H1 (cell line): ENCODE data around the gene ALDH1A2. TPM values are rescaled to one million over a fixed set of nuclear protein-coding genes. Genes with fewer than 3 reads are reported as not detected.
"Not testable (repeated sequence)": the region's sequence is repeated elsewhere in the genome, so short reads cannot be mapped to it uniquely, and the experiment has no call there.

Experiments used
- CTCF ChIA-PET: fragments of 300-600 bp; sonication (Branson Sonifier 250); formaldehyde crosslinking; loops from one replicate; lab custom pipeline; 2021; ENCODE audit not compliant: partially characterized antibody; lab: Charles Lee
- POLR2A ChIA-PET: fragments of 300-600 bp; sonication (Branson Sonifier 250); formaldehyde crosslinking; loops from one replicate; lab custom pipeline; 2021; ENCODE audit warnings: inconsistent platforms; ENCODE audit not compliant: partially characterized antibody; lab: Charles Lee
- DNase-seq, 2 experiments: peaks; one replicate each; pipeline versions ENCODE4 v3.0.0 to v3.0.0-alpha.2; 2010 to 2022; ENCODE audit warnings: low spot score in 2 of 2, low read depth in 1 of 2, mixed read lengths in 1 of 2
- FAIRE-seq: peaks from 2 replicates; lab custom pipeline; 2011; peaks lifted over from hg19 to GRCh38; lab: Jason Lieb, UNC
- H2AFZ ChIP-seq: 2 replicates; pipeline ENCODE4 v1.8.1; 2012; ENCODE audit warnings: low read length, inconsistent platforms
- H2AK5ac ChIP-seq: 2 replicates; pipeline ENCODE4 v1.6.1; 2013; ENCODE audit warnings: low read depth, low read length
- H2BK120ac ChIP-seq: replicated peaks from 2 replicates; pipeline ENCODE3; 2013; ENCODE audit warnings: low read depth, low read length, inconsistent platforms
- H2BK12ac ChIP-seq: 2 replicates; pipeline ENCODE4 v1.6.1; 2013; ENCODE audit warnings: low read depth, low read length
- H2BK15ac ChIP-seq: 2 replicates; pipeline ENCODE4 v1.6.1; 2013; ENCODE audit warnings: low read length
- H2BK20ac ChIP-seq: 2 replicates; pipeline ENCODE4 v1.6.1; 2013; ENCODE audit warnings: low read length
- H2BK5ac ChIP-seq: 2 replicates; pipeline ENCODE4 v1.6.1; 2013; ENCODE audit warnings: low read depth, low read length
- H3K14ac ChIP-seq: 2 replicates; pipeline ENCODE4 v1.6.1; 2013; ENCODE audit warnings: inconsistent platforms; ENCODE audit not compliant: insufficient read length
- H3K18ac ChIP-seq: 2 replicates; pipeline ENCODE4 v1.6.1; 2013; ENCODE audit warnings: low read length; ENCODE audit errors: extremely low read depth
- H3K23ac ChIP-seq: 2 replicates; pipeline ENCODE4 v1.6.1; 2013; ENCODE audit warnings: inconsistent platforms; ENCODE audit not compliant: insufficient read length
- H3K23me2 ChIP-seq: 2 replicates; pipeline ENCODE4 v1.6.1; 2013; ENCODE audit warnings: low read depth, low read length
- H3K27ac ChIP-seq: 2 replicates; pipeline ENCODE4 v1.6.1; 2011; ENCODE audit warnings: low read depth, low read length, inconsistent platforms
- H3K27me3 ChIP-seq, 4 experiments: replicated peaks in 1 of 4; 1 replicate in 1 of 4; 2 replicates in 3 of 4; pipeline versions ENCODE4 v1.6.1 to v1.8.1; 2011 to 2013; ENCODE audit warnings: low read length in 3 of 4, mild to moderate bottlenecking in 3 of 4, inconsistent platforms in 2 of 4, mixed read lengths in 2 of 4, moderate library complexity in 1 of 4; ENCODE audit not compliant: control insufficient read depth in 3 of 4, insufficient read depth in 3 of 4; ENCODE audit errors: extremely low read depth in 1 of 4
- H3K36me3 ChIP-seq, 4 experiments: 2 replicates each; pipeline versions ENCODE4 v1.6.1 to v1.8.1; 2011 to 2013; ENCODE audit warnings: mild to moderate bottlenecking in 4 of 4, low read length in 3 of 4, moderate library complexity in 2 of 4, control low read depth in 1 of 4, inconsistent platforms in 1 of 4; ENCODE audit not compliant: insufficient read depth in 4 of 4, control insufficient read depth in 2 of 4
- H3K4ac ChIP-seq: replicated peaks from 2 replicates; pipeline ENCODE3; 2013; ENCODE audit warnings: low read length, low read depth, mixed read lengths, inconsistent platforms; ENCODE audit not compliant: insufficient read length
- H3K4me1 ChIP-seq, 4 experiments: replicated peaks in 1 of 4; 1 replicate in 1 of 4; 2 replicates in 3 of 4; pipeline versions ENCODE4 v1.6.1 to v1.8.1; 2011 to 2013; ENCODE audit warnings: low read length in 3 of 4, inconsistent platforms in 2 of 4, mixed read lengths in 1 of 4; ENCODE audit not compliant: insufficient read depth in 4 of 4, control insufficient read depth in 3 of 4
- H3K4me2 ChIP-seq, 2 experiments: 2 replicates each; pipeline versions ENCODE4 v1.6.1 to v1.8.1; 2011 to 2013; ENCODE audit warnings: low read depth in 2 of 2, low read length in 2 of 2, control low read depth in 1 of 2, inconsistent platforms in 1 of 2, mild to moderate bottlenecking in 1 of 2; ENCODE audit not compliant: insufficient read depth in 1 of 2
- H3K4me3 ChIP-seq, 4 experiments: fragments of 200-600, 300-600 bp in 1 of 4; sonication (generic), shearing (Covaris generic), sonication (Bioruptor Twin) in 1 of 4; 2 replicates each; pipeline versions ENCODE4 v1.5.1 to v1.8.1; 2011 to 2016; ENCODE audit warnings: low read length in 4 of 4, low read depth in 3 of 4, control low read depth in 2 of 4, inconsistent platforms in 2 of 4, mild to moderate bottlenecking in 2 of 4, mixed read lengths in 1 of 4, moderate library complexity in 1 of 4; ENCODE audit not compliant: insufficient read depth in 2 of 4; ENCODE audit errors: extremely low read depth in 1 of 4
- H3K56ac ChIP-seq: replicated peaks from 2 replicates; pipeline ENCODE3; 2013; ENCODE audit warnings: low read depth, mild to moderate bottlenecking, mixed read lengths, low read length, inconsistent platforms; ENCODE audit not compliant: insufficient read length
- H3K79me1 ChIP-seq: 2 replicates; pipeline ENCODE4 v1.6.1; 2013; ENCODE audit warnings: low read depth, low read length, control low read depth
- H3K79me2 ChIP-seq, 2 experiments: 2 replicates each; pipeline versions ENCODE4 v1.6.1 to v1.8.1; 2012 to 2013; ENCODE audit warnings: low read length in 2 of 2, mild to moderate bottlenecking in 2 of 2, inconsistent platforms in 1 of 2; ENCODE audit not compliant: insufficient read depth in 2 of 2, control insufficient read depth in 1 of 2
- H3K9ac ChIP-seq, 4 experiments: replicated peaks in 1 of 4; 1 replicate in 1 of 4; 2 replicates in 3 of 4; pipeline versions ENCODE4 v1.6.1 to v1.8.1; 2011 to 2013; ENCODE audit warnings: low read depth in 3 of 4, low read length in 3 of 4, control low read depth in 2 of 4, mild to moderate bottlenecking in 2 of 4, moderate library complexity in 2 of 4, inconsistent platforms in 1 of 4; ENCODE audit errors: extremely low read depth in 1 of 4
- H3K9me3 ChIP-seq, 2 experiments: 2 replicates each; pipeline versions ENCODE4 v1.6.1 to v1.8.1; 2012 to 2013; ENCODE audit warnings: mild to moderate bottlenecking in 2 of 2, moderate library complexity in 2 of 2, control low read depth in 1 of 2, inconsistent platforms in 1 of 2, low read depth in 1 of 2, low read length in 1 of 2, mixed read lengths in 1 of 2; ENCODE audit not compliant: insufficient read depth in 2 of 2
- H4K20me1 ChIP-seq, 2 experiments: replicated peaks in 1 of 2; 2 replicates each; pipeline versions ENCODE3 to v1.8.1; 2011 to 2013; ENCODE audit warnings: inconsistent platforms in 2 of 2, low read length in 2 of 2, mild to moderate bottlenecking in 1 of 2; ENCODE audit not compliant: insufficient read depth in 2 of 2, control insufficient read depth in 1 of 2
- H4K5ac ChIP-seq: 2 replicates; pipeline ENCODE4 v1.6.1; 2013; ENCODE audit warnings: low read length, low read depth, mixed read lengths, inconsistent platforms; ENCODE audit not compliant: insufficient read length
- H4K8ac ChIP-seq: 2 replicates; pipeline ENCODE4 v1.8.0; 2013; ENCODE audit warnings: mild to moderate bottlenecking, moderate library complexity, low read length, inconsistent platforms; ENCODE audit not compliant: insufficient read depth; ENCODE audit errors: extremely low read depth
- H4K91ac ChIP-seq: replicated peaks from 2 replicates; pipeline ENCODE3; 2013; ENCODE audit warnings: low read length, mixed read lengths, inconsistent platforms; ENCODE audit not compliant: insufficient read length
- WGBS, 2 experiments: shearing (Covaris generic) in 1 of 2; methylation state at CpG; one replicate each; pipeline versions ENCODE4 v1.1.6 to v1.1.7; 2013 to 2015; ENCODE audit warnings: low lambda C conversion rate in 2 of 2, mixed read lengths in 2 of 2, inconsistent platforms in 1 of 2, low coverage in 1 of 2, missing lambda C conversion rate in 1 of 2; ENCODE audit not compliant: insufficient replicate concordance in 2 of 2, insufficient coverage in 1 of 2, insufficient read length in 1 of 2; ENCODE audit errors: extremely low coverage in 1 of 2, missing lambda C conversion rate in 1 of 2; 5-methylcytosine and 5-hydroxymethylcytosine counted together
- polyA plus RNA-seq, 7 experiments: library from polyadenylated mRNA; depleted of rRNA in 3 of 7; stranded (reverse) in 5 of 7; unstranded in 2 of 7; fragments of >200 nt in 5 of 7; fragments of 200-250 nt in 2 of 7; gene quantifications; 1 replicate in 5 of 7; 2 replicates in 1 of 7; 4 replicates in 1 of 7; pipeline versions ENCODE4 v1.2.1 to v1.2.3, GENCODE V29; 2011 to 2013; ENCODE audit warnings: missing spikeins in 2 of 7, mixed read lengths in 2 of 7
- total RNA-seq: library from RNA; stranded (reverse); fragmentation: NEBNext Ultra II Directional; extraction: Animal tissue kit (Norgen Biotek cat#: 25700); gene quantifications from 2 replicates; pipeline ENCODE4 v1.2.1, GENCODE V29; 2021

Gene ALDH1A2
- total and polyA plus RNA-seq, 2 of the 8 experiments (the other 6 are each of a cell fraction or from before 2014, with no cell fraction given): 0.06 to 0.24 TPM

GRCh38 chr15:57999699-58000098 lies 65.8 kb downstream of the ALDH1A2 start:
- H2AK5ac ChIP-seq, H3K56ac ChIP-seq, H3K23ac ChIP-seq, H3K23me2 ChIP-seq, POLR2A ChIA-PET, H3K4me2 ChIP-seq, H4K5ac ChIP-seq, H3K4ac ChIP-seq, H3K27ac ChIP-seq, H3K4me1 ChIP-seq, H2BK5ac ChIP-seq, H3K18ac ChIP-seq, H3K79me2 ChIP-seq, H3K9ac ChIP-seq, H2AFZ ChIP-seq, DNase-seq, H3K79me1 ChIP-seq, FAIRE-seq, H2BK120ac ChIP-seq, H3K4me3 ChIP-seq, H4K8ac ChIP-seq, H4K91ac ChIP-seq, H3K14ac ChIP-seq, H3K27me3 ChIP-seq, H2BK15ac ChIP-seq, H2BK12ac ChIP-seq, H3K36me3 ChIP-seq, H3K9me3 ChIP-seq, H2BK20ac ChIP-seq, H4K20me1 ChIP-seq: not testable (repeated sequence)
- WGBS, 2 experiments: 92% methylated on average over 2 of the region's 2 CpGs; no CpG with 5 or more reads in 1 of the 2 experiments
- CTCF ChIA-PET: interaction anchor here (0.8 to 1.5 kb wide), 4 partner anchors 29 to 66 kb away, joined by 3 to 5 read pairs (median 3); partner anchors contain the start of gene ALDH1A2
